ENCODE results near the gene IGF1R.

DNA sequence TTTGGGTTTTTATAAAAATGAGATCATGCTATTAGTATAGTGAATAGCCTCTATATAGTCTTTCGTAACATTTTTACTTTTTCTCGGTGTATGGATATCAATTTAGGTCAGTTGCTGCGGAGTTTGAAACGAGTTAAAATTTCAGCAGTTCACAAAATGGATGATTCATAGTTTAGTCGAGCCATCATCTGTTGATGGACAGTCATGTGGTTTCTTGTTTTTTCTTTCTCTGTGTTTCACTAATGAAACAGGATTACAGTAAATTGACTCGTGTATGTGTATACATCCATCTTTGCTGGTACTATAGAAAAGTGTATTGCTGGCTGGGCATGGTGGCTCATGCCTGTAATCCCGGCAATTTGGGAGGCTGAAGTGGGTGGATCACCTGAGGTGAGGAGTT is 106.8 kb downstream of the IGF1R start:
- TF ChIP-seq, protein P1, sequence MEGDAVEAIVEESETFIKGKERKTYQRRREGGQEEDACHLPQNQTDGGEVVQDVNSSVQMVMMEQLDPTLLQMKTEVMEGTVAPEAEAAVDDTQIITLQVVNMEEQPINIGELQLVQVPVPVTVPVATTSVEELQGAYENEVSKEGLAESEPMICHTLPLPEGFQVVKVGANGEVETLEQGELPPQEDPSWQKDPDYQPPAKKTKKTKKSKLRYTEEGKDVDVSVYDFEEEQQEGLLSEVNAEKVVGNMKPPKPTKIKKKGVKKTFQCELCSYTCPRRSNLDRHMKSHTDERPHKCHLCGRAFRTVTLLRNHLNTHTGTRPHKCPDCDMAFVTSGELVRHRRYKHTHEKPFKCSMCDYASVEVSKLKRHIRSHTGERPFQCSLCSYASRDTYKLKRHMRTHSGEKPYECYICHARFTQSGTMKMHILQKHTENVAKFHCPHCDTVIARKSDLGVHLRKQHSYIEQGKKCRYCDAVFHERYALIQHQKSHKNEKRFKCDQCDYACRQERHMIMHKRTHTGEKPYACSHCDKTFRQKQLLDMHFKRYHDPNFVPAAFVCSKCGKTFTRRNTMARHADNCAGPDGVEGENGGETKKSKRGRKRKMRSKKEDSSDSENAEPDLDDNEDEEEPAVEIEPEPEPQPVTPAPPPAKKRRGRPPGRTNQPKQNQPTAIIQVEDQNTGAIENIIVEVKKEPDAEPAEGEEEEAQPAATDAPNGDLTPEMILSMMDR (IDR thresholded peaks at IDR 0.05), result no peak
- TF ChIP-seq POLR2A (IDR thresholded peaks at IDR 0.05), result no peak
